Lung microvascular endothelial cell (primary cell): ENCODE data around the gene RPAP3. TPM values are rescaled to one million over a fixed set of nuclear protein-coding genes. Genes with fewer than 3 reads are reported as not detected.

Experiments used
- DNase-seq, 2 donors: peaks; one replicate each; pipeline versions ENCODE4 v3.0.0 to v3.0.0-alpha.2; 2010; ENCODE audit warnings: low read depth in 2 of 2
- total RNA-seq: library from RNA; depleted of rRNA; stranded (reverse); fragments of >200 nt; gene quantifications from 2 replicates; pipeline ENCODE4 v1.2.1, GENCODE V29; 2014

Gene RPAP3
- total RNA-seq, 1 donor from 2014 or later: 5.8 TPM

DNA sequence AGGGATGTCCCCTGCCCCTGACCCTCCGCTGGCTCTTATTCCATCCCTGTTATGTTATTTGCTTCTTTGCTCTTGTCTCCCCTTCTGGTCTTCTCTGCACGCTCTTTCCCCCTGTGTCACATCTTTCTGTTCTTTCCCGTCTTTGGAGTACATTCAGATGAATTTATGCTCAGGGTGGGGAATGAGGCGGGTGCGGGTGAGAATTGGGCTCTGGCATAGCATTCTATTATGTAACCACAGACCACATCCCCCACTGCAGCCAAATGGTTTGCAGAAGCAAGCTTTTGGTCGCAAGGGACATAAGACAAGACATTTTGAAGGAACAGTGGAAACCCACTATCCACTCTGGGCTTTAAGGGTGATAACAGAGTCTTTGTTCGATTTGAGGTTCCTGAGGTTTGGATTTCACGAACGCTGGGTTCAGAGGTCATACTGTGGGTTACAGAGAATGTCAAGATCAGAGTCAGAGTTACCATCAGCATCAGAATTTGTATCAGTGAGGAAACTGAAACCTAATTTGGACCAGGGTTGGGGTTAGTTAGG lies 15.7 kb upstream of the RPAP3 start:
- no peak for DNase-seq

DNA sequence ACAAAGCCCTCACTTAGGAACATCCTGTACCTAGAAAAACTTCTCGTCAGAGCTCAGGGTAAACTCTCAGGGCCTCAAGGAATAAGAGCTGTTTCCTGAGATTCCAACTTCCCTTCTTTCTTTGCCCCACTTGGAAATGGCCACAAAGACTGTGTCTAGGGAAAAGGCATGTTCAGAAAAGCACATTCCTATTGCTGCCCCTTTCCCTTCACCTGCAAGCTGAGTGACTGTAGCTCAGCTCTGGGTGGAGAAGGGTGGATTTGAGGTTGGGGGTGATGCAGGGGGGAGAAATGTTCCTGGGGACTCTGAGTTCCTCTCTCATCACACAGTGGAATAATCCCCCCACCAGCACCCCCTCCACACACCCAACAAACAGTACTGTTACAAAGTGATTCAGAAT lies 12.7 kb upstream of the RPAP3 start:
- no peak for DNase-seq

DNA sequence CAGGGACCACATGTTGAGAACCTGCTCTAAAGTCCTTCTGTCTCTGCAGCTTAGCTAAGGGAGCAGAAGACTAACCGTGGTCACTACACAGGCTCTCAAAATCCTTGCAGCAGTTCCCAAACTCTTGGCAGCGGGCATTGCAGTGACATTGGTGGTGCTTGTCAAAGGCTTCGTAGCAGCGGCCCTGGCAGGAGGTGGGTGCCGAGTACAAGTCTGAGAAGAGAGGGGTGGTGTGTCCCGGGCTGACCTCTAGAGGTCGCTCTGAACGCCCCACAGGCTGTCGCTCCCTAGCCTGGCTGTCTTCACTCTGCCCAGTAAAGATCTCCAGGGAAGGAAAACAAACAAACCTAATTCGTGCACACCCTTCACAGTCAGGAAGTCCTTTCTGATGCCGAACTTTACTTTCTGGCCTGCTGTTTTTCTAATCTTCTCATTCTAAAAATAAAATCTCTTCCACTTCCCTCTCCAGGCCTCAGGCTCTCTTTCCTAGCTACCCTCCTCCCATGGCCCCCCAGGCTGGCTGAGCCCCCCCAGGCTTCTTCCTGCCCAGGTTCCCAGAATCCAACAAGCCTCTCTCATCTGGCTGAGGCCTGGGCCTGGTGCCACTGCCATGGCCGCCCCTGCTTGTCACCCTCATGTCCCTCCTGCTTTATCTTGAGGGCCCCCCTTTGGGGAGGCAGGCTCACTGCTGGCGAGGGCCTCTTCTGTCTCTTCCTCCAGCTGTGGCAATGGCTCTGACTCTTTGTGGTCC lies 11.8 kb upstream of the RPAP3 start:
- DNase-seq: peak; percentile 72 to 91

DNA sequence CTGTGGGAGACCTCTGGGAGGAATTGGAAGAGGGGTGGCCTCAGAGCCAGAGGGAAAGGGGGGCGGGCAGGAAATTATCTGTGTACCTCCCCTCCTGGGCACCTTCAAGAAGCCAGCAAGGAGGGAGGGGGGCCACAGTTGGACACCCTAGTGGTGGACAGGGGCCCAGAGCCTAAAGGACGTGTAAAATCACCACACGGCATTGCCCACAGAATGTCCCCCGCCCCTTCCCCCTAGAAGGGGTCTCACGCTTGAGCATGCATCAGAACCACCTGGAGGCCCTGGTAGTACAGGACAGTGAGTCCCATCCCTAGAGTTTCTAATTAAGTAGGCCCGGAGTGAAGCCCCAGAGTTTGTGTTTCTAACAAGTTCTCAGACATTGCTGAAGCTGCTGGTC lies 11.2 kb upstream of the RPAP3 start:
- DNase-seq: no peak

DNA sequence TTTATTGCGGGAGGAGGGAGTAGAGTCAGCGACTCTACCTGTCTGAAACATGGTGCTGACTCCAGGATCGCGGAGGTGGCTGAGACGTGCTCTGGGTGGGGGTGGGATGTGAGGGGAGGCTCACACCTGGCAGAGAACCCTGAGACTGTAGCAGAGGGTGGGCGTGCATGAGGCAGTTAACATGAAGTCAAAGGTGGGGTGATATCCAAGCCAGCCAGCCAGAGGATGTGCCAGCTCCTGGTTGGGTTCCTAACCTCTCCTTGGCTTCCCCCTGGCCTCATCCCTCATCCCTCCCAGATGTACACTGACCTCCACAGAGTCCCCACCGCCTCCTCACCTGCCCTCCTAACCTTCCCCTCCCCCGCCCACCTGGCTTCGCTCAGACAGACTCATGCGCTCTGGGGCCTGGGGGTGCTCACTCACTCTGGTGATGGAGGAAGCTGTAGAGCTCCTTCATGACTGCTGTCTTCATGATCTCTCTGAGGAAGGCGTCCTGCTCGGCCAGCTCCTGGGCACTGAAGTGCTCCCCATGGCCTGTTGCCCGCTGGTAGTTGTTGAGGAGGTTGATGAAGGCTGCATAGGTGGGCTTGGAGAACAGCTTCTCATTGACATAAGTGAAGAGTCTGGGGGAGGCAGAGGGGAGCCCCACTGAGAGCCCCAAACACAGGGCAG lies 10.2 kb upstream of the RPAP3 start:
- DNase-seq: no peak

DNA sequence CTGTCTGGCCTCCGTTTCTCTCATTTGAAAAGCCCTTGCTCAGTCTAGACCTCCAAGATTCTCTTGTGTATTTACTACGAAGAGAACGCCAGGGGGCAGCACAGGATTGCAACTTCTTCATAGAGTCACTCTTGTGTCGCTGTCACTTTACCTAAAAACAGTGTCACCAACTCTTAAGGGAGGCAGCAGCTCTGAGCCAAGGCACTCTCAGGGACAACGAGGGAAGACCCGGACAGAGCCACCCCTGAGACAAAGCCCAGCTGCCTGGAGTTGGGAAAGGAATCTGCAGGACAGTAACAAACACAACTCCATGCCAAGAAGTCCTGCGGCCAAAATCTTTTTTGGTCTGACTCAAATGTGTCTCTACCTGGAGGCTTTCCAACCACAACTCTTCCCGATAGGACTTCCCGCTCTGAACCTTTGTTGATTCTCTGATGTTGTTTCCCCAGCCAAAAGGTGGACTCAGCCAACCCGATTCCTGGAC lies 9.6 kb upstream of the RPAP3 start:
- DNase-seq: peak; percentile 82 to 86

DNA sequence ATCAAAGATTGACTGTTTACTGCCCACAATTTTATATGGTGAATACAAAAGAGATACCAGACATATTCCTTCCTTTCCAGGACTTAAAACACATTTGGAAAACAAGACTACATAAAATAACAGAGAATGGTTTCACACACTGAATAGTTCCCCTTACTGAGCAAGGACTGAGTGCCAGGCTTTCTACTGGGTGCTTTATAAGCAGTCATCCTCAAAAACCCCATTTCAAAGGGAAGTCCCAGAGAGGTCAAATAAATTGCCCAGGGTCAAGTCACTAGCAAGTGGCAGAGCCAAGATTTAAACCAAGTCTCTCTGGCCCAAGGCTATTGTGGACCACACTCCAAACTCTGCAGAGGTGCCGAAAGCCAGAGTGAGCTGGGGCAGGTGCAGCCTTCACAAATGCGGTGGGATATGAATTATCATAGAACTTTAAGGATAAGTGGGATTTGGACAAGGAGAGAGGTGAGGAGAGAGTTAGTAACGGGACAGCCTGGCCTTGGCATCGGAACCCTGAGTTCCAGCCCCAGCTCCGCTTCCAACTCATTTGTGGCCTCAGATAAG lies 9.1 kb upstream of the RPAP3 start:
- no peak for DNase-seq

DNA sequence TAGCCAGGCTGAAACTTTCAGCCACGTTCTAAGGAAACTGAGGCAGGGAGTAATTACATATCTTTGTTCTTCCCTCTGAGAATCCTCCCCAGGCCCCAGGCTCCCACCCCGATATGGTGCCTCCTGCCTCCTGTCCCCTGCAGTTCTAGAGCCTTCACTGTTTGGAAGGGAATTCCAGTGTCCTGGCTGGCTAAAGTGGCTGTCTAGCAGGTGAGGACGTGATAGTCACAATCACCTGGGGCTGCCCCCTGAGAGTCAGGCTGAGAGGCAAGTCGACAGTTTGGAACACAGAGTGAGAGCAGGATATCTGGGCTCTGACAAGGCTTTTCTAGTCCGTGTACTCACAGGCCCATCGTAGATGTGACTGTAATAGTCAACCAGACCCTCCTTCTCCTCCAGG lies 6.3 kb upstream of the RPAP3 start:
- no peak for DNase-seq

DNA sequence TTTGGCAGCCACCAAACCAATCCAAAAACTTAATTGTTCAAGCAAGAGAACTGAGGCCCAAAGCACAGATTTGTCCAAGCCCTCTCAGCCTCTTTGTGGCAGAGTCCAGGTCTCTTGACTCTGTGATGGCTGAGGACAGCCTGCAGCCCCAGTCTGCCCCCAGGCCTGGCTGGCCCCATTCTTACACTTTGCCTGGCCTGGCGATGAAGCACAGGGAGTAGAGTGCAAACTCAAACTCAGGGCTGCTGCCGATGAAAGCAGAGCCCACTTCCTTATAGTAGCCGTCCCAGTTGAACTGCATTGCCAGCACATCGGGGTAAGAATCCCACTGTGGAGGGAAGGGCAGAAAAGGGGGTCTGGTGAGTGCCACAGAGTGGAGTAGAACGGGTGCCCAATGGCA lies 5.6 kb upstream of the RPAP3 start:
- no peak for DNase-seq

DNA sequence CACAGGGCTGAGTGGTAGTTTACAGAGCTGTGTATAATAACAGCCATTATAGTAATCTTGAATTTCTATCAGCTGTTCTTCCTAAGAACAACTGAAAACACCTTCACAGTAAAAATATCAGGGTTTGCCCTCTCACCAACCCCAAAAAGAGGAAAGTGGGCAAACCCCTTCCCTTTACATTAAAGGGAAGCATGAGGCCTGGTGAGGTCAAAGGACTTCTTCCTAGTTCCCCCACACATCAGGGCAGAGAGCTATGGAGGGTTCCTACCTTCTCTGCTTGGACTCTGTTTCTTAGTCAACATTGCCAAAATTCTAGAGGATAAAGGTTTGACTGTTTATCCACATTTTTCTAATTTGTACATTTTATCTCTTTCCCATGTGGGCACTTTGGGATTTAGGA lies 4.4 kb upstream of the RPAP3 start:
- no peak for DNase-seq

DNA sequence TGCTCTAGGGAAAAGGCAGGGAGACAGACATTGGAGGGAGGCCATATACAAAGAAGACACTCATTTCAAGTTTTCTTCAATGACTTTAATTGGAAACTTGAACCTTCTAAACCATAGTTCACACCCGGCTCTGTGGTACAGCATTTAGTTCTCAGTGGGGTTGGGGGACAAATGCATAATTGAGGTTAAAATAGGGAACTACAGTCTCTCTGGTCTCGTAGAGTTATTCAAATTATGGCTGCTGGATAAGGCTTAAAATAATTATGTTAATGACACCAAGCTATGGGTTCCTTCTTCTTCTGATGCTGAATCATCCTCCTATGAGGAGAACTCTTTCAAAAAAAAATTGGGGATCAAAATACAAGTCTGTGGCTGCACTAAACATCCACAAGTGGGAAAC lies 3.8 kb upstream of the RPAP3 start:
- no peak for DNase-seq

DNA sequence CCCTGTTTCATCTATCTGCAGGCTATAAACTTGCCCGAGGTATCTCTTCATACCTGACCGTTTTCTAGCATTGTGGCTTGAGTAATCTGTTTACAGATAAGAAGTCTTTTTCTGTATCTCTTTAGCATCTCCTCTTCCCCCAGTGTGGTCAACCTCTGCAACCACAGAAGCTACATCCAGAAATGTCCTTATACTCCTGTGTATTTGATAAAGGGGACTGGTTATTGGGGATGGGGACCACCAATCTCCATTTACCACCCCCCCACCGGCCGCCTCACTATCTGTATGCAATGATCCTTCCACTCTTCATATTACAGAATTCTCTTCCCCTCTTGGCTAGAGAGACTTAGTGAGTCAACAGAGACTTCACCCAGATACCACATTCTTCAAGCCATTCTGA lies 3.4 kb upstream of the RPAP3 start:
- DNase-seq: no peak

DNA sequence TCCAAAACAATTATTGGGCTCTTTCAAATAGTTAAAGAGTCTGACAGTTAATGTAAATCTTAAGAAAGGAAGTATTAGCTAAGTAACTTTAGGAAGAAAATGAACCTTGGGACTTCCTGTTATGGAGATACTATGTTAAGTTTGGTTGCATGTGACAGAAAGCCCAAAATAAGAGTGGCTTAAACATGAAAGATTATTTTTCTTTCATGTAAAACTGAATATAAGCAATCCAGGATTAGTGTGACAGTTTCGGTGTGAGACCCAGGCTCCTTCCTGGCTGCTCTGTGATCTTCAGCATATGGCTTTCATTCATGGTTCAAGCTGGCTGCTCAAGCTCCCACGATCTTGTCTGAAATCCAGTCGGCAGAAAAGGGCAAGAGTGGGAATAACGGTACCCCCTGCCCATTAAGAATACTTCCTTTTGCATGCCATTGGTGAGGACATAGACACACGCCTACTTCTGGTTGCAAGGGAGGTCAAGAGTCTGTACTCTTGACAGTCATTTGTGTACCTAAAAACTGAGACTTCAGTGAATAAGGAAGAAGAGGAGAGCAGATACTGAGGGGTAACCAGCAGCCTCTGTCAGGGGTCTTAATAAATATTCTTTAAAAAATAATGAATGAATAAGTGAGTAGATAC lies 2.2 kb upstream of the RPAP3 start:
- no peak for DNase-seq

DNA sequence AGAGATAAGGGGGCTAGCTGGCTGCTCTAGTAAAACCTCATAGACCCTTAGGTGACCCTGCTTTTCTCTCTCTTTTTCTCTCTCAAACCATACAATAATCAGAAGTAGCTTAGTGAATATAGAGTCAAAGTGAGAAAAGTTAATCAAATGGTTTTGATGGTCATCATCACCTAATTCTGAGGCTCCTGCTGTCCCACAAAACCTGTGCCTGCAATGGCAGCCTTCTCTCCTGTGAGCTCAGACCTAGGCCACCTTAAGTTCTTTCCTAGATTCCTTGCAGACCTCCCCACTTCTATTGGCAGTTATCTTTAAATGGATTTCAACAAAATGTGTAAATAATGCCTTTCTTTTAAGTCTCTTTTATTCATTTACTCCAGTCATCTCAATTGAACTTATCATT lies 1.5 kb upstream of the RPAP3 start:
- no peak for DNase-seq

DNA sequence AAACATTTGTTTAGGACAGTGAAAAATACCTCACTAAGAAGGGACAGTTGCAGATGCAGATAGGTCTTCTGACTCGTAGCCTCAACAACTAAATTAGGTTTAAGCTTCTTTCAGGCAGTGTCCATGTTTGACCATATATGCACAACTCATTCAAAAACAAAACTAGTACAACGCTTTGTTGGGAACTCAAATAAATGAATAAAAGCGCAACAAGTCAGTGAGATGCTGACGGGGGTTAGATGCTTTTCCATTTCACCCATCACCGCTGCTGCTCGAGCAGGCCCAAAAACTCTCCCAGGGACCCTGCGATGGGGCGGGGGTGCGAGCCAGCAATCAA lies 633 bp downstream of the RPAP3 start:
- no peak for DNase-seq

DNA sequence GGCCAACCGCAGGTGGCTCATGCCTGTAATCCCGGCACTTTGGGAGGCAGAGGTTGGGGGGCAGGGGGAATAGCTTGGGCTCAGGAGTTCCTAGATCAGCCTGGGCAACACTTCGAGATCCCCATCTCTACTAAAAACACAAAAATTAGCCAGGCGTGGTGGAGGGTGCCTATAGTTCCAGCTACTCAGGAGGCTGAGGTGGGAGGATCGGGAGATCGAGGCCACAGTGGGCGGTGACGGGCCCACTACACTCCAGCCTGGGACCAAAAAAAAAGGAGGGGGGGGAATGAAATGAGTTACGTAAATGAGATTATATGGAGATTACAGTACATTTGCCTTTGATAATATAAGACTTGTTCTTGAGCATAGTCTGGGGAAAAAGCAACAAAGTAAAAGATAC lies 1.1 kb downstream of the RPAP3 start:
- DNase-seq: no peak

DNA sequence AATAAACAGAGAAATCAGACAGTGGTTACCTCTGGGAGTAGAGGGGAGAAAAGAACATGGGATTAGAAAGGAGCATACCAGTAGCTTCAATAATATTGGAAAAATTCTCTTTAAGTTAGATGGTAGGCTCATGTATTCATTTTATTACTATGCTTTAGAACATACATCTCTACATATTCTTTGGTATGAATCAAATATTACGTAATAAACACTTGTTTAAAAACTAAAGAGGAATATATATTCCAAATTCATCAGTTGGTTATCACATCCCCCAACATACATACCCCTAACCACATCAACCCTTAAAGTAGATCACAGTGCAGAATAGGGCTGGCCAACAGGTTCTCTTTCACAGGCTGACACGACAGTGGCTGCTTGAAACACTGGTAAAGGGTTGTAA lies 5.6 kb downstream of the RPAP3 start:
- no peak for DNase-seq

DNA sequence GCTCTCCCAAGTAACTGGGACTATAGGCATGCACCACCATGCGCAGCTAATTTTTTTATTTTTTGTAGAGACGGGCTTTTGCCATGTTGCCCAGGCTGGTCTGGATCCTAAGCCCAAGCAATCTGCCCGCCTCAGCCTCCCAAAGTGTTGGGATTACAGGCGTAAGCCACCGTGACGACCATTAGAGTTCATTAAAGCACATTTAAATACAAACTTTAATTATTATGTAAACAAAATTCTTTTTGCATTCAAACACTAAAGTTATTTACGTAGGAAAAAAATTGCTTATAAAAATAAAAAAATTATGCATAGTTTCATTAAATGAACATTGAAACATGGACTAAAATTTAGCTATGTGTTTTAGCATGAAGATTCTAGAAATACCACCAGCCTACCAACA lies 7.2 kb downstream of the RPAP3 start:
- no peak for DNase-seq

DNA sequence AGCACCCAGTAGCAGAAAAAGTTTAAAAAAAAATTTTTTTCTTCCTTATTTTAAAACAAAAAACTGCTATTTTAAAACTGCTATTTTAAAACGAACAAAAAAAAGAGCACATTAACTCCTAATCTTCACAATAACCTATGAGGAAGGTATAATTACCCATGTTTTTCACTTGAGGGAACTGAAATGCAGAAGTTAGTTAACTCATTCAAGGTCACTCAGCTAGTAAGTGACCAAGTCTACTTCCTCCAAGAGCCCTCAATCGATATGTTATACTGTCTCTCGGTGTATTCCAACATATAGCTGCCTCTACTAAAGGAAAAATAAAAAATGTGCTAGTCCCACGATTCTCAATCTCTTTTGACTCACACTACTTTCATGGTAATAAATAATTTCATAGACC lies 7.8 kb downstream of the RPAP3 start:
- no peak for DNase-seq

DNA sequence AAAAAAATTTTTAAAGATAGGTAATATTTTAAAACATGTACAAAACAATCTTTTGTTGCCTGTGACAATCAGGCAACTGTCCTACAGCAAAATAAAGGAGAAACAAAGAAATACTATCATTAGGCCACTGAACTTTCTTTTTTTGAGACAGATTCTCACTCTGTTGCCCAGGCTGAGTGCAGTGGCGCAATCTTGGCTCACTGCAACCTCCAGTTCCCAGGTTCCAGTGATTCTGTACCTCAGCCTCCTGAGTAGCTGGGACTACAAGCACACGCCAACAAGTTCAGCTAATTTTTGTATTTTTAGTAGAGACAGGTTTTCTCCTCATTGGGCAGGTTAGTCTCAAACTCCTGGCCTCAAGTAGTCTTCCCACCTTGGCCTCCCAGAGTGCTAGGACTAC lies 16.6 kb downstream of the RPAP3 start:
- no peak for DNase-seq

DNA sequence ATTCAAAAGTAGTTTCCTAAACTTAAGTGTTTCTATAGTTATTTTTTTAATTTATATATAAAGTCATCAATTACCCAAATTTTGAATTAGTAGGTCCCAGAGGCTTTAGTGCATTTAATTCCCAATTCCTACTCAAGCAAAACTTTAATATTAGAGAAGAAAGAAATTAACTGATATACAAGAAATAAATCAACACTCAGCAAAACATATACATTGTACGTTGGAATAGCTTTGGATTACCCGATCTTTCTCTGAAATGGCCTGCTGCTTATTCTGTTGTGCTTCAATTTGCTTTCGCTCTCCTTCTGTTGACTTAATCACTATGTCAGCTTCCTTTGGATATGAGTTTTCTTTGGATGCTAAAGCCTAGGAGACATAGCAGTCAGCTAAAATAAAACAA lies 18.2 kb downstream of the RPAP3 start:
- DNase-seq: no peak

DNA sequence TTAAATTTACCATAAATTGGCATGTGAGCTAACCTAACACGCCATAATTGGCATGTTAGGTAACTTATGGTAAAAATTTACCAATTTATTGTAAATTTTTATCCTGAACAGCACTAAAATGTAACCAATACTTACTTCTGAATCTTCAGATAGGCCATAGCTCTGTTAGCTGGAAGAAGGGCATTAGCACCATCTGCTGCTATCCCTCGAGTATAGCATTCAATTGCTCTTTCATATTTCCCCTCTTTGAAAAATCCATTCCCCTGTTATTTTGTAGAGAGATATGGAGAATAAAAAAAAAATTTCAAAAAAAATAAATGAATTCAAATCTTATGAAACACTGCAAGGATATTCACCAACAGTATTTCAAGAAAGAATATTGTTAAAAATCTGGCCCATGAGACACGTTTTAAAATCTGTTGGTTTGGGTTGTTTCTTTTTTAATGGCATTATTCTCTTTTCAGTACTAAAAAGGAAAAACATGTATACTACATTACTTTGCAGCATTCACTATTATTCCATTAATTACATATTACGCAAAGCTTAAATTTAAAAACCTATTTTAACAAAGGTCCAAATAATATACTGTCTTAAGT lies 19.1 kb downstream of the RPAP3 start:
- DNase-seq: peak; percentile 67 to 75
